ENCODE measurements around the gene UGP2. TPM values are rescaled to one million over a fixed set of nuclear protein-coding genes. Genes with fewer than 3 reads are reported as not detected.

UGP2 gene
- total and polyA plus RNA-seq, 2 donors (not counting 3 experiments of a cell fraction or from before 2014, with no cell fraction given): 14.2 to 57.7 TPM

GRCh38 chr2:63853527-63854310 lies 12.0 kb downstream of the UGP2 start:
- no peak for FAIRE-seq
- POLR2A ChIA-PET: no interaction called here

GRCh38 chr2:63855418-63856302 lies 14.0 kb downstream of the UGP2 start:
- no peaks in the 10 kb centered on the region for H3K27me3 ChIP-seq (ENCODE audit: control insufficient read depth in 2 of 2, insufficient read depth in 2 of 2, low read length in 2 of 2)
- no peak for TF ChIP-seq FOS (IDR thresholded peaks at IDR 0.05; ENCODE audit: borderline replicate concordance, insufficient read depth, low read length)
- TF ChIP-seq, protein P1, sequence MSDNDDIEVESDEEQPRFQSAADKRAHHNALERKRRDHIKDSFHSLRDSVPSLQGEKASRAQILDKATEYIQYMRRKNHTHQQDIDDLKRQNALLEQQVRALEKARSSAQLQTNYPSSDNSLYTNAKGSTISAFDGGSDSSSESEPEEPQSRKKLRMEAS (IDR thresholded peaks at IDR 0.05; ENCODE audit: insufficient read depth, insufficient read length): no peak
- TF ChIP-seq POLR2A (IDR thresholded peaks at IDR 0.05; ENCODE audit: low read depth, low read length): no peak
- no peak for TF ChIP-seq MYC (IDR thresholded peaks at IDR 0.05; ENCODE audit: low read depth, low read length)
- no peak for TF ChIP-seq EZH2 (IDR thresholded peaks at IDR 0.05; ENCODE audit: borderline replicate concordance, low read depth, low read length, severe bottlenecking)
- TF ChIP-seq GATA2 (IDR thresholded peaks at IDR 0.05; ENCODE audit: insufficient read depth, insufficient read length, low read depth, low read length): no peak
- TF ChIP-seq JUN (IDR thresholded peaks at IDR 0.05; ENCODE audit: borderline replicate concordance, insufficient read depth, insufficient read length, low read depth): no peak
- no peak for TF ChIP-seq CTCF (IDR thresholded peaks at IDR 0.05; ENCODE audit: extremely low read depth in 1 of 2, insufficient read depth in 1 of 2, low read depth in 1 of 2, low read length in 2 of 2)
- H3K9ac ChIP-seq (replicated peaks; ENCODE audit: extremely low read depth, insufficient read depth, low read length): no peak overlapping the region
- peaks cover 46% of the 10 kb centered on the region for H3K79me2 ChIP-seq (ENCODE audit: control insufficient read depth, insufficient read depth, low read length)
- DNase-seq (ENCODE audit: low read depth, low spot score): no peak
- CTCF ChIA-PET: interaction anchor here (0.9 to 2.9 kb wide), 4 partner anchors 11 to 163 kb away, joined by 3 to 14 read pairs (median 10); no protein-coding TSS in a partner anchor
- POLR2A ChIA-PET: no interaction called here
- dilution Hi-C loops (cut with MboI; ENCODE audit: extremely low pct_ligation_motif_present, low sequenced_read_pairs) (no loop called here), intact Hi-C loops (cut with micrococcal nuclease) (no loop called here)
- no peak overlapping the region for H3K4me3 ChIP-seq (replicated peaks in 1 of 3; ENCODE audit: insufficient read depth in 1 of 3, low read depth in 1 of 3, low read length in 3 of 3)
- no peaks in the 10 kb centered on the region for H3K9me1 ChIP-seq (replicated peaks; ENCODE audit: control insufficient read depth, extremely low read depth, insufficient read depth, low read length)
- no peaks in the 10 kb centered on the region for H3K9me3 ChIP-seq (replicated peaks; ENCODE audit: control insufficient read depth, insufficient read depth, low read length)
- H4K20me1 ChIP-seq (replicated peaks; ENCODE audit: control insufficient read depth, extremely low read depth, insufficient read depth, low read length): peaks cover 4% of the 10 kb centered on the region
- peaks cover 3 to 9% of the 10 kb centered on the region in 2 experiments for H3K36me3 ChIP-seq (ENCODE audit: control insufficient read depth in 2 of 2, extremely low read depth in 1 of 2, insufficient read depth in 2 of 2, low read length in 2 of 2)
- BruUV-seq (replicated peaks): no TSS peak
- H3K4me1 ChIP-seq (ENCODE audit: control insufficient read depth, extremely low read depth, insufficient read depth, low read length): no peaks in the 10 kb centered on the region
- no peak overlapping the region for H3K27ac ChIP-seq (ENCODE audit: insufficient read depth, low read depth, low read length)
- H2AFZ ChIP-seq (ENCODE audit: low read depth, low read length): no peak overlapping the region
- H3K4me2 ChIP-seq (ENCODE audit: insufficient read depth, low read length): no peak overlapping the region
- FAIRE-seq: no peak

More at GRCh38 chr2:63853527-63854310, 12.0 kb downstream of the UGP2 start:
- Histone ChIP-seq H2AFZ (ENCODE audit: low read depth, low read length) (no peak overlapping the region), H3K9ac (replicated peaks; ENCODE audit: extremely low read depth, insufficient read depth, low read length) (no peak overlapping the region), H3K36me3 (ENCODE audit: control insufficient read depth in 2 of 2, extremely low read depth in 1 of 2, insufficient read depth in 2 of 2, low read length in 2 of 2) (peaks cover 3 to 9% of the 10 kb centered on the region in 2 experiments), H3K27me3 (ENCODE audit: control insufficient read depth in 2 of 2, insufficient read depth in 2 of 2, low read length in 2 of 2) (no peaks in the 10 kb centered on the region), H3K79me2 (ENCODE audit: control insufficient read depth, insufficient read depth, low read length) (peaks cover 59% of the 10 kb centered on the region), H3K9me3 (replicated peaks; ENCODE audit: control insufficient read depth, insufficient read depth, low read length) (no peaks in the 10 kb centered on the region), H3K27ac (ENCODE audit: insufficient read depth, low read depth, low read length) (no peak overlapping the region), H3K4me2 (ENCODE audit: insufficient read depth, low read length) (no peak overlapping the region), H3K4me1 (ENCODE audit: control insufficient read depth, extremely low read depth, insufficient read depth, low read length) (no peaks in the 10 kb centered on the region), H3K4me3 (replicated peaks in 1 of 3; ENCODE audit: insufficient read depth in 1 of 3, low read depth in 1 of 3, low read length in 3 of 3) (no peak overlapping the region), H4K20me1 (replicated peaks; ENCODE audit: control insufficient read depth, extremely low read depth, insufficient read depth, low read length) (peaks cover 4% of the 10 kb centered on the region), H3K9me1 (replicated peaks; ENCODE audit: control insufficient read depth, extremely low read depth, insufficient read depth, low read length) (no peaks in the 10 kb centered on the region)
- DNase-seq (ENCODE audit: low read depth, low spot score): no peak
- dilution Hi-C loops (cut with MboI; ENCODE audit: extremely low pct_ligation_motif_present, low sequenced_read_pairs) (no loop called here), intact Hi-C loops (cut with micrococcal nuclease) (no loop called here)
- no TSS peak for BruUV-seq (replicated peaks)
- CTCF ChIA-PET: interaction anchor here (0.8 to 2.2 kb wide), 8 partner anchors 8 to 166 kb away, joined by 3 to 11 read pairs (median 5); no protein-coding TSS in a partner anchor
- TF ChIP-seq FOS (IDR thresholded peaks at IDR 0.05; ENCODE audit: borderline replicate concordance, insufficient read depth, low read length) (no peak), POLR2A (IDR thresholded peaks at IDR 0.05; ENCODE audit: low read depth, low read length) (no peak), JUN (IDR thresholded peaks at IDR 0.05; ENCODE audit: borderline replicate concordance, insufficient read depth, insufficient read length, low read depth) (no peak)
- TF ChIP-seq, protein P1 (IDR thresholded peaks at IDR 0.05; ENCODE audit: insufficient read depth, insufficient read length): no peak
